Measurements from ENCODE around the gene MCL1.

GRCh38 chr1:150534002-150534401, 45.4 kb downstream of the MCL1 start:
- TF ChIP-seq POLR2A (IDR thresholded peaks at IDR 0.05; ENCODE audit: low read depth, low read length) (no peak), POLR2AphosphoS5 (IDR thresholded peaks at IDR 0.05; ENCODE audit: low read depth, low read length) (no peak), TAF1 (IDR thresholded peaks at IDR 0.05; ENCODE audit: low read depth, low read length) (no peak), SPI1 (IDR thresholded peaks at IDR 0.05; ENCODE audit: low read depth, low read length) (no peak), POU2F2 (IDR thresholded peaks at IDR 0.05; ENCODE audit: low read depth, low read length) (no peak)
